Omental fat pad (tissue), 4 donors: ENCODE results near the gene EPB41L4A. TPM values are rescaled to one million over a fixed set of nuclear protein-coding genes. Genes with fewer than 3 reads are reported as not detected.

Experiments used
- ATAC-seq: fragments of 150-250 bp; one replicate; pipeline ENCODE4 v1.9.1; 2016; ENCODE audit warnings: mild to moderate bottlenecking, moderate library complexity; ENCODE audit not compliant: low FRiP score
- DNase-seq: peaks from one replicate; pipeline ENCODE4 v3.0.0-alpha.2; 2019; ENCODE audit warnings: low spot score
- CTCF ChIP-seq, 3 donors: fragments of 450-650 bp; IDR thresholded peaks; one replicate each; pipeline ENCODE4 v1.5.1; 2016 to 2017; ENCODE audit warnings: antibody characterized with exemption in 3 of 3, mild to moderate bottlenecking in 3 of 3, moderate library complexity in 2 of 3
- total RNA-seq, 4 donors: library from RNA; depleted of rRNA; stranded (reverse); fragments of >200 nt; gene quantifications; one replicate each; pipeline ENCODE4 v1.1.0, GENCODE V29; 2016

EPB41L4A gene
- total RNA-seq, 4 donors from 2014 or later, result 17.8 to 64.3 (median 22.0) TPM

- TF ChIP-seq CTCF (IDR thresholded peaks at IDR 0.05), result no peak
- DNase-seq (no peak), ATAC-seq (no peak)
Observed at GRCh38 chr5:112201141-112201540, 217.9 kb downstream of the EPB41L4A start.

- ATAC-seq (no peak), DNase-seq (no peak)
- TF ChIP-seq CTCF (IDR thresholded peaks at IDR 0.05), result no peak
Observed at GRCh38 chr5:112200131-112200530, 218.9 kb downstream of the EPB41L4A start.

- DNase-seq (no peak), ATAC-seq (no peak)
- TF ChIP-seq CTCF (IDR thresholded peaks at IDR 0.05), result no peak
Observed at GRCh38 chr5:112196584-112196983, 222.5 kb downstream of the EPB41L4A start.

- TF ChIP-seq CTCF (IDR thresholded peaks at IDR 0.05), result no peak
- no peak for ATAC-seq
- no peak for DNase-seq
Observed at GRCh38 chr5:112195924-112196323, 223.2 kb downstream of the EPB41L4A start.

GRCh38 chr5:112192866-112193265, 226.2 kb downstream of the EPB41L4A start:
- no peak for ATAC-seq
- no peak for TF ChIP-seq CTCF (IDR thresholded peaks at IDR 0.05)

GRCh38 chr5:112192072-112192471, 227.0 kb downstream of the EPB41L4A start:
- no peak for TF ChIP-seq CTCF (IDR thresholded peaks at IDR 0.05)
- ATAC-seq (no peak), DNase-seq (no peak)

More at GRCh38 chr5:112192866-112193265, 226.2 kb downstream of the EPB41L4A start:
- no peak for DNase-seq

GRCh38 chr5:112189391-112189790, 229.7 kb downstream of the EPB41L4A start:
- no peak for ATAC-seq
- TF ChIP-seq CTCF (IDR thresholded peaks at IDR 0.05), result no peak
- no peak for DNase-seq
